Heart right ventricle (tissue), 16 donors: Measurements from ENCODE around the gene ESM1. TPM values are rescaled to one million over a fixed set of nuclear protein-coding genes. Genes with fewer than 3 reads are reported as not detected.

ENCODE experiments used
- ATAC-seq, 8 donors: fragments of 200-7000 bp; cut with Tn5 transposase; one replicate each; pipeline ENCODE4 v1.9.1; 2020; ENCODE audit warnings: mild to moderate bottlenecking in 8 of 8, moderate library complexity in 8 of 8, moderate number of reproducible peaks in 1 of 8
- DNase-seq, 2 donors: peaks; one replicate each; pipeline ENCODE4 v3.0.0-alpha.2; 2020
- H3K27ac ChIP-seq, 10 donors: fragments of 200-600 bp; sonication (generic) in 2 of 10; one replicate each; pipeline versions ENCODE4 v1.5.0 to v1.8.0; 2020 to 2022; ENCODE audit warnings: mild to moderate bottlenecking in 3 of 10
- H3K27me3 ChIP-seq, 7 donors: fragments of 200-600 bp; one replicate each; pipeline ENCODE4 v1.8.0; 2021 to 2022; ENCODE audit warnings: mild to moderate bottlenecking in 2 of 7
- H3K36me3 ChIP-seq, 9 donors: fragments of 200-600 bp; sonication (generic) in 1 of 9; one replicate each; pipeline versions ENCODE4 v1.5.0 to v1.8.0; 2020 to 2022; ENCODE audit warnings: mild to moderate bottlenecking in 2 of 9
- H3K4me1 ChIP-seq, 9 donors: fragments of 200-600 bp; sonication (generic) in 1 of 9; one replicate each; pipeline versions ENCODE4 v1.5.0 to v1.8.0; 2020 to 2022; ENCODE audit warnings: mild to moderate bottlenecking in 4 of 9
- H3K4me3 ChIP-seq, 10 donors: fragments of 200-600 bp; sonication (generic) in 2 of 10; one replicate each; pipeline versions ENCODE4 v1.5.0 to v1.8.0; 2020 to 2022; ENCODE audit warnings: mild to moderate bottlenecking in 7 of 10, moderate library complexity in 2 of 10
- H3K9me3 ChIP-seq, 11 donors: fragments of 200-600 bp in 10 of 11; sonication (generic) in 2 of 11; one replicate each; pipeline versions ENCODE4 v1.5.0 to v1.8.0; 2013 to 2022; ENCODE audit warnings: mild to moderate bottlenecking in 2 of 11, control low read depth in 1 of 11, moderate library complexity in 1 of 11
- WGBS, 2 donors: extraction: QIAGEN DNeasy Blood & Tissue Kit; methylation state at CpG; one replicate each; pipeline ENCODE4 v1.1.7; 2013; ENCODE audit warnings: inconsistent platforms in 1 of 2; 5-methylcytosine and 5-hydroxymethylcytosine counted together
- intact Hi-C, 10 donors: fragments of 100-400 bp; cut with DNase I; formaldehyde crosslinking; loops; one replicate each; pipeline versions ENCODE4 v1.11.1 to v1.14.2; 2022
- long read RNA-seq, 3 donors: library from polyadenylated mRNA; unstranded; transcript quantifications; one replicate each; pipeline ENCODE4 v2.0.0, GENCODE V29; 2020 to 2021
- polyA plus RNA-seq, 2 donors: library from polyadenylated mRNA; stranded (reverse); fragments of 200-250 nt; gene quantifications; one replicate each; pipeline ENCODE4 v1.2.3, GENCODE V29; 2013
- total RNA-seq, 10 donors: library from RNA; stranded (reverse); fragmentation: NEBNext Ultra II Directional in 3 of 10; extraction: Animal tissue kit (Norgen Biotek cat#: 25700) in 3 of 10; gene quantifications; one replicate each; pipeline versions ENCODE4 v1.2.1 to v1.2.4, GENCODE V29; 2021 to 2023
- TF ChIP-seq, protein P1 (sequence below), 9 donors: fragments of 200-600 bp; sonication (generic) in 2 of 9; IDR thresholded peaks; one replicate each; pipeline versions ENCODE4 v1.5.0 to v1.8.0; 2021 to 2022; ENCODE audit warnings: antibody characterized with exemption in 9 of 9, mild to moderate bottlenecking in 5 of 9, moderate library complexity in 1 of 9
- donor health status: Arrhythmogenic right ventricular cardiomyopathy.
- donor health status: ischemic (EF 13 %, LVEDD 7.1; RV severe dilation, severe dysfunction).
- donor health status: healthy with polysubstance abuse.
- donor health status: DM: no; HTN: yes; CAD: no.
- donor health status: DM: no; HTN: no; CAD: no.
- donor health status: ischemic (EF 25% LVEDD 6.9; RV normal size, moderate dysfunction).
- donor health status: ischemic (EF 25% LVEDD 5.7; RV mildly dilated, moderate dysfunction).
- donor health status: healthy.
- donor health status: DM: yes; HTN: yes; CAD: no.
- donor health status: Ischemic cardiomyopathy.
- donor health status: ischemic (EF 35%, LVEDD 5.7; RV mildly dilated, moderate dysfunction).
- donor health status: nonischemic (EF 11% LVEDD 7.7; RV severe dilation, severe dysfunction).
- donor health status: DM: yes; HTN: yes; CAD: no.
- donor health status: PGD.
- donor health status: ischemic (EF 29% LVEDD 5.4; RV normal size, mild dysfunction).
- donor health status: nonischemic (EF 23%, LVEDD 6.1; RV moderate dilation, normal function).

The ESM1 gene
- total RNA-seq (1 to 10 TPM in 2 of 10 donors, under 1 TPM in 7, not detected in 1; 0.13 to 2.0 (median 0.74) TPM), polyA plus RNA-seq (under 1 TPM in 1 of 2 donors, not detected in 1; 0.72 TPM)
- long read RNA-seq, donor 1: 0 reads
- long read RNA-seq, donor 2: 0 reads
- long read RNA-seq, donor 3: 0 reads

GRCh38 chr5:54985301-54986268, at the start of gene ESM1:
Gene ESM1 (minus strand): TSS chr5:54985593. CDS start chr5:54985517, 76 bp downstream.
- Histone ChIP-seq H3K27ac (peak within 1 kb of the TSS in 1 of 10 donors; percentile 3), H3K4me3 (peak within 1 kb of the TSS in 7 of 10 donors; percentile 6 to 41 (median 24)), H3K27me3 (peaks cover 6 to 79% (median 61%) of the 10 kb centered on the region in 7 donors), H3K9me3 (no peaks in the 10 kb centered on the region), H3K4me1 (peaks cover 0 to 8% (median 0%) of the 10 kb centered on the region in 9 donors), H3K36me3 (no peaks in the 10 kb centered on the region)
- intact Hi-C loops: no loop called here
- ATAC-seq (peak in 2 of 8 donors; percentile 29 to 37), DNase-seq (no peak)
- TF ChIP-seq, protein P1, sequence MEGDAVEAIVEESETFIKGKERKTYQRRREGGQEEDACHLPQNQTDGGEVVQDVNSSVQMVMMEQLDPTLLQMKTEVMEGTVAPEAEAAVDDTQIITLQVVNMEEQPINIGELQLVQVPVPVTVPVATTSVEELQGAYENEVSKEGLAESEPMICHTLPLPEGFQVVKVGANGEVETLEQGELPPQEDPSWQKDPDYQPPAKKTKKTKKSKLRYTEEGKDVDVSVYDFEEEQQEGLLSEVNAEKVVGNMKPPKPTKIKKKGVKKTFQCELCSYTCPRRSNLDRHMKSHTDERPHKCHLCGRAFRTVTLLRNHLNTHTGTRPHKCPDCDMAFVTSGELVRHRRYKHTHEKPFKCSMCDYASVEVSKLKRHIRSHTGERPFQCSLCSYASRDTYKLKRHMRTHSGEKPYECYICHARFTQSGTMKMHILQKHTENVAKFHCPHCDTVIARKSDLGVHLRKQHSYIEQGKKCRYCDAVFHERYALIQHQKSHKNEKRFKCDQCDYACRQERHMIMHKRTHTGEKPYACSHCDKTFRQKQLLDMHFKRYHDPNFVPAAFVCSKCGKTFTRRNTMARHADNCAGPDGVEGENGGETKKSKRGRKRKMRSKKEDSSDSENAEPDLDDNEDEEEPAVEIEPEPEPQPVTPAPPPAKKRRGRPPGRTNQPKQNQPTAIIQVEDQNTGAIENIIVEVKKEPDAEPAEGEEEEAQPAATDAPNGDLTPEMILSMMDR (IDR thresholded peaks at IDR 0.05): no peak
- WGBS, 2 donors: 28 to 29% methylated on average over 26 of the region's 26 CpGs

DNA sequence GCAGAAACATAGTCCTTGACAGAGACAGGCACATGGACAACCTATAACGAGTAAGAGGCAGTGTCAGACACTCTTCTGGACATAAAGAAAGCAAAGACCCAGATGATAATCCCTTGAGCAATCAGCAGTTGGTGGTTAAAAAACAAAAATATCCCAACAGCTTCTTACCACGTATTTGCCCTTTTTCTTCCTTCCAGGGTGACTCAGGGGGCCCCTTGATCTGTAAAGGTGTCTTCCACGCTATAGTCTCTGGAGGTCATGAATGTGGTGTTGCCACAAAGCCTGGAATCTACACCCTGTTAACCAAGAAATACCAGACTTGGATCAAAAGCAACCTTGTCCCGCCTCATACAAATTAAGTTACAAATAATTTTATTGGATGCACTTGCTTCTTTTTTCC, 48.2 kb upstream of the ESM1 start:
- Histone ChIP-seq H3K36me3 (no peaks in the 10 kb centered on the region), H3K27me3 (no peaks in the 10 kb centered on the region), H3K27ac (no peak overlapping the region), H3K9me3 (no peaks in the 10 kb centered on the region), H3K4me1 (peaks cover 0 to 6% (median 0%) of the 10 kb centered on the region in 9 donors), H3K4me3 (no peak overlapping the region)
- no peak for DNase-seq
- ATAC-seq: no peak
- TF ChIP-seq, protein P1 (IDR thresholded peaks at IDR 0.05): no peak
- intact Hi-C loops: no loop called here
- 68 to 82% methylated on average over 4 of the region's 4 CpGs for WGBS, 2 donors

DNA sequence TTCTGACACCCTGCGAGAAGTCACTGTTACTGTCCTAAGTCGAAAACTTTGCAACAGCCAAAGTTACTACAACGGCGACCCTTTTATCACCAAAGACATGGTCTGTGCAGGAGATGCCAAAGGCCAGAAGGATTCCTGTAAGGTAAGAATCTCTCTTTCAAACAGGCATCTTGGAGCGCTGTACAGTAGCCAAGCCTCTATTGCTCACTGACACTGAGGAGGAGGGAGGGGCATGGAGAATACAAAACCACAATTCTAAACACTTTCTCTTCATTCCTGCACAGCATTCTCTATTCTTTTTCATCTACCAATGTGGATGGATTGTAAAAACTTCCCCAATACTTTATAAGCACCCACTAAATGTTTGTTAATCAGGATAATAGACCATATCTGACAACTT, 46.1 kb upstream of the ESM1 start:
- Histone ChIP-seq H3K36me3 (no peaks in the 10 kb centered on the region), H3K27ac (no peak overlapping the region), H3K9me3 (no peaks in the 10 kb centered on the region), H3K4me1 (peaks cover 0 to 2% (median 0%) of the 10 kb centered on the region in 9 donors), H3K27me3 (peaks cover 0 to 2% (median 0%) of the 10 kb centered on the region in 7 donors), H3K4me3 (no peak overlapping the region)
- intact Hi-C loops: no loop called here
- TF ChIP-seq, protein P1 (IDR thresholded peaks at IDR 0.05): no peak
- DNase-seq: no peak
- no peak for ATAC-seq
- 92 to 95% methylated on average over 5 of the region's 5 CpGs for WGBS, 2 donors

DNA sequence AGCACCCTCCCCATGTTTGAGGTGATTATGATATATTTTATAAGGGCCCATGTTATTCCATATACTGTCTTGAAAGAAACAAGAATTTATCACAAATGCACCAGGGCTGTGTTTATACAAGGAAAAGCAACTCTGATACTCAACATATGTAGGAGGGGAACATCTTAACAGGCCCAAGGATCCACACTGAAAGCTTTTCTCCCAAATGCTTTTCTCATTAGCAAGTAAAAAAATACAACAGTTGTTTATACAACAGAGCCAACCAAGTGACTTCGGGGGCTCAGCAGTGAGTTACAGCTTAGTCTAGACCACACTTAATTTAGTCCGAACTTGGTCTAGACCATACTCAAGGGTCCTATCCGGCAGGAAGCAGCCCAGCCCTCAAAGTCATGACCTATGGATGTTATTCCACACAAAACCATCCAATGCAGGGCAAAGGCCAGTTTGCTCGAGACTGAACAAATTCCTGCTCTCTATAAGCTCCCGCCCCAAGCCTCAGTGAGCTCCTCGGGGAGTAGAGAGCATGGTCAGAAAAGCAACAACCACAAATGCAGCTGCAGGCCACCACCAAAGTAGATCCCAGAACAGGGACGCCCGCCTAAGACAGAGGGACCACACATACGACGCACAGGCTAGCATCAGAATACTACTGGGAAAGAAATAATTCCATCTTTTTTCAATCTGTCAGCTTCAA, 45.4 kb upstream of the ESM1 start:
- Histone ChIP-seq H3K4me1 (no peaks in the 10 kb centered on the region), H3K36me3 (no peaks in the 10 kb centered on the region), H3K27ac (no peak overlapping the region), H3K9me3 (no peaks in the 10 kb centered on the region), H3K4me3 (no peak overlapping the region), H3K27me3 (peaks cover 0 to 4% (median 0%) of the 10 kb centered on the region in 7 donors)
- TF ChIP-seq, protein P1 (IDR thresholded peaks at IDR 0.05): no peak
- WGBS, 2 donors: 63 to 65% methylated on average over 10 of the region's 10 CpGs
- peak in 1 of 8 donors; percentile 31 for ATAC-seq
- intact Hi-C loops: no loop called here
- no peak for DNase-seq
